Spleen (tissue), 13 donors: Measurements from ENCODE around the gene OR13C3. TPM values are rescaled to one million over a fixed set of nuclear protein-coding genes. Genes with fewer than 3 reads are reported as not detected.

Experiments used
- DNase-seq: peaks from one replicate; pipeline ENCODE4 v3.0.0-alpha.2; 2020
- H3K27ac ChIP-seq, 8 donors: fragments of 200-600 bp; sonication (generic) in 7 of 8; 1 replicate in 4 of 8; 2 replicates in 4 of 8; pipeline versions ENCODE4 v1.5.0 to v1.8.0; 2016 to 2021; ENCODE audit warnings: inconsistent platforms in 4 of 8, mild to moderate bottlenecking in 4 of 8, moderate library complexity in 1 of 8
- H3K27me3 ChIP-seq, 7 donors: fragments of 200-600 bp; sonication (generic) in 6 of 7; replicated peaks in 1 of 7; 1 replicate in 4 of 7; 2 replicates in 3 of 7; pipeline versions ENCODE4 v1.5.0 to v1.8.0; 2016 to 2021; ENCODE audit warnings: inconsistent platforms in 3 of 7, mild to moderate bottlenecking in 1 of 7
- H3K36me3 ChIP-seq, 6 donors: fragments of 200-600 bp; sonication (generic) in 5 of 6; 1 replicate in 4 of 6; 2 replicates in 2 of 6; pipeline versions ENCODE4 v1.5.0 to v1.8.0; 2016 to 2021; ENCODE audit warnings: inconsistent platforms in 2 of 6
- H3K4me1 ChIP-seq, 6 donors: fragments of 200-600 bp; sonication (generic) in 5 of 6; 1 replicate in 3 of 6; 2 replicates in 3 of 6; pipeline versions ENCODE4 v1.5.0 to v1.8.0; 2016 to 2021; ENCODE audit warnings: inconsistent platforms in 3 of 6
- H3K4me3 ChIP-seq, 8 donors: fragments of 200-600 bp; sonication (generic) in 7 of 8; 1 replicate in 4 of 8; 2 replicates in 4 of 8; pipeline versions ENCODE4 v1.5.0 to v1.8.0; 2016 to 2021; ENCODE audit warnings: inconsistent platforms in 4 of 8, mild to moderate bottlenecking in 4 of 8, moderate library complexity in 2 of 8
- H3K9me3 ChIP-seq, 8 donors: fragments of 200-600 bp; sonication (generic) in 7 of 8; 1 replicate in 4 of 8; 2 replicates in 4 of 8; pipeline versions ENCODE4 v1.5.0 to v1.8.0; 2016 to 2021; ENCODE audit warnings: inconsistent platforms in 4 of 8
- POLR2A ChIP-seq, 3 donors: fragments of 450-650 bp; IDR thresholded peaks; one replicate each; pipeline ENCODE4 v1.5.1; 2017; ENCODE audit warnings: antibody characterized with exemption in 3 of 3, mild to moderate bottlenecking in 1 of 3
- POLR2AphosphoS5 ChIP-seq, 3 donors: sonication (generic); formaldehyde crosslinking; IDR thresholded peaks; one replicate each; pipeline ENCODE4 v1.5.1; 2017; ENCODE audit warnings: antibody characterized with exemption in 3 of 3
- WGBS, 5 donors: extraction: QIAGEN DNeasy Blood & Tissue Kit in 3 of 5; methylation state at CpG; one replicate each; pipeline versions ENCODE4 v1.1.5 to v1.1.7; 2013 to 2018; 5-methylcytosine and 5-hydroxymethylcytosine counted together
- intact Hi-C: fragments of 100-400 bp; cut with DNase I; formaldehyde crosslinking; loops from one replicate; pipeline ENCODE4 v1.15.0; 2023; ENCODE audit warnings: low total_unique reads
- long read RNA-seq, 2 donors: transcript quantifications; one replicate each; lab custom pipeline, GENCODE V29; 2026
- polyA plus RNA-seq, 3 donors: library from polyadenylated mRNA; stranded (reverse); fragments of 200-250 nt; gene quantifications; one replicate each; pipeline ENCODE4 v1.2.1, GENCODE V29; 2013
- total RNA-seq, 7 donors: library from RNA; depleted of rRNA in 3 of 7; stranded (reverse); fragments of >200 nt in 3 of 7; fragmentation: NEBNext Ultra II Directional in 4 of 7; extraction: Animal tissue kit (Norgen Biotek cat#: 25700) in 4 of 7; gene quantifications; one replicate each; pipeline versions ENCODE4 v1.1.0 to v1.2.1, GENCODE V29; 2016 to 2021
- TF ChIP-seq, protein P1 (sequence below), 11 experiments: fragments of 200-600 bp in 7 of 11; fragments of 450-650 bp in 4 of 11; sonication (generic) in 4 of 11; IDR thresholded peaks in 8 of 11; conservative IDR thresholded peaks in 3 of 11; 1 replicate in 7 of 11; 2 replicates in 4 of 11; pipeline versions ENCODE4 v1.4.0 to v1.8.0; 2016 to 2021; ENCODE audit warnings: antibody characterized with exemption in 11 of 11, inconsistent platforms in 4 of 11, mild to moderate bottlenecking in 1 of 11
- donor health status: healthy with polysubstance abuse.
- donor health status: DM: no; HTN: no; CAD: no; lungs with moderate emphysema.
- donor health status: DM: no; HTN: no; CAD: no.
- donor health status: Bipolar disorder and iron deficiency.
- donor health status: healthy.
- donor health status: DM: no; HTN: no; CAD: no.
- donor health status: DM: yes; HTN: yes; CAD: no.

The OR13C3 gene
- total RNA-seq (not detected), polyA plus RNA-seq (not detected)
- long read RNA-seq, donor 1: 0 reads
- long read RNA-seq, donor 2: 0 reads

DNA sequence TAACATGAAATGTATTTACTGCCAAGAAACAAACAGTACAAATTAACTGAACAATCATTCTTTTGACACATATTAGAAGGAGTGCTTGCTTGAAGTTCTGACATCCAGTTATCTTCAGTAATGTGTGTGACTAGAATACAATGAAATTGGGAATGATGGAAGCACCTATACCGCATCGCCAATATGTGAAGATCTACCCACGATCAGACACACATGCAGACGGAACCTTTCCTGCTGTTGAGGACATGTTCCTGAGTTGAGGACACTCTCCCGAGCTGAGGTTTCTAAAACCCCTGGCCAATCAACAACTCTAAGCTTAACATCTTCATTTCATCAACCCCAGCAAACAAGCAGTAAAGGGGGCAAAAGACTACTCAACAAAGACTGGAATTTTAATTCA, at the start of gene OR13C3:
OR13C3 (minus strand) TSS at position 101 of the 400 bp plus-strand sequence. CDS start 133 bp downstream, outside the sequence.
- Histone ChIP-seq H3K9me3 (no peaks in the 10 kb centered on the region), H3K4me3 (no peak within 1 kb of the TSS), H3K36me3 (no peaks in the 10 kb centered on the region), H3K27me3 (no peaks in the 10 kb centered on the region), H3K27ac (no peak within 1 kb of the TSS), H3K4me1 (no peaks in the 10 kb centered on the region)
- no peak for DNase-seq
- TF ChIP-seq POLR2A (IDR thresholded peaks at IDR 0.05) (no peak), POLR2AphosphoS5 (IDR thresholded peaks at IDR 0.05) (no peak)
- TF ChIP-seq, protein P1, sequence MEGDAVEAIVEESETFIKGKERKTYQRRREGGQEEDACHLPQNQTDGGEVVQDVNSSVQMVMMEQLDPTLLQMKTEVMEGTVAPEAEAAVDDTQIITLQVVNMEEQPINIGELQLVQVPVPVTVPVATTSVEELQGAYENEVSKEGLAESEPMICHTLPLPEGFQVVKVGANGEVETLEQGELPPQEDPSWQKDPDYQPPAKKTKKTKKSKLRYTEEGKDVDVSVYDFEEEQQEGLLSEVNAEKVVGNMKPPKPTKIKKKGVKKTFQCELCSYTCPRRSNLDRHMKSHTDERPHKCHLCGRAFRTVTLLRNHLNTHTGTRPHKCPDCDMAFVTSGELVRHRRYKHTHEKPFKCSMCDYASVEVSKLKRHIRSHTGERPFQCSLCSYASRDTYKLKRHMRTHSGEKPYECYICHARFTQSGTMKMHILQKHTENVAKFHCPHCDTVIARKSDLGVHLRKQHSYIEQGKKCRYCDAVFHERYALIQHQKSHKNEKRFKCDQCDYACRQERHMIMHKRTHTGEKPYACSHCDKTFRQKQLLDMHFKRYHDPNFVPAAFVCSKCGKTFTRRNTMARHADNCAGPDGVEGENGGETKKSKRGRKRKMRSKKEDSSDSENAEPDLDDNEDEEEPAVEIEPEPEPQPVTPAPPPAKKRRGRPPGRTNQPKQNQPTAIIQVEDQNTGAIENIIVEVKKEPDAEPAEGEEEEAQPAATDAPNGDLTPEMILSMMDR (IDR thresholded peaks at IDR 0.05 in 8 of 11, conservative IDR thresholded peaks at IDR 0.05 in 3 of 11): no peak
- WGBS, 5 donors: 86 to 90% (median 89%) methylated on average over 5 of the region's 5 CpGs
- intact Hi-C loops: no loop called here

DNA sequence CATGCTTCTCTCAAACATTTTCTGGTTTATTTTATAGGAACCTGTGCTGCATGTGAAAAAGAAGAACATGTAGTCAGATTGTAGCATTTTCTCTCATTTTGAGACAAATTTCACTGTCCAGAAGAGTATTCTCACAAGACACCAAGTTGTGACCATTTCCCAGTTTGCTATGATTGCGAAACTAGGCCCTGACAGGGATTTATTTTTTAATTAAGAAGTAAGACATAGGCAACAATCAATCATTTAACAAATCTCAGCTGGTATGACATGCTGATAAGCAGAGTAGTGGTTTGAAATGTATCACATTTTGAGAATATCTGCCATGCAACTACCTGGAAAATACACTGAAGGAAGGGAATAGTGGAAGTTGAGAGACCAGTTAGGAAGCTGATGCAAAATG, 43.9 kb upstream of the OR13C3 start:
- Histone ChIP-seq H3K36me3 (no peaks in the 10 kb centered on the region), H3K4me3 (no peak overlapping the region), H3K9me3 (no peaks in the 10 kb centered on the region), H3K4me1 (no peaks in the 10 kb centered on the region), H3K27ac (no peak overlapping the region), H3K27me3 (no peaks in the 10 kb centered on the region)
- 56 to 91% (median 76%) methylated on average over 1 of the region's 1 CpG for WGBS, 5 donors
- intact Hi-C loops: no loop called here
- TF ChIP-seq, protein P1 (IDR thresholded peaks at IDR 0.05 in 8 of 11, conservative IDR thresholded peaks at IDR 0.05 in 3 of 11): no peak
- no peak for TF ChIP-seq POLR2A (IDR thresholded peaks at IDR 0.05)
- no peak for TF ChIP-seq POLR2AphosphoS5 (IDR thresholded peaks at IDR 0.05)
- DNase-seq: no peak

DNA sequence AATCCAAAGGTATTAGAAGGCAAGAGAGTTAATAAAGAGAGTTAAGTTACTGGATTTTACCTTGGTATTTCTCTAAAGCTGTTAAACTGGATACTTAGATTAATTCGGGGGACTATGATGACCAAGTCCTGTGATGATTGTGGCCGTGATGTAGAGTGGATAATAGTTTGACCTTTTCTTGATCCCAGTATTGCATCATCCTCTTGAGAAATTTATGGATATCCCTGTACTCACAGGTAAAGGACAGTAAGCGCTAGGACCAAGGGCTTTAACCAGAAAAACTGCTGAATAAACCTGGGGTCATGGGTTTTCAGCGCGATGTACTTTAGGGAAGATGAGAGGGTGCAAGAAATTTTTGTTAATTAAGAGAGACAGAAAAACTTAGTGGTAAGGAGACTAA, 40.6 kb upstream of the OR13C3 start:
- no peaks in the 10 kb centered on the region for H3K4me1 ChIP-seq
- TF ChIP-seq POLR2A (IDR thresholded peaks at IDR 0.05): no peak
- TF ChIP-seq, protein P1 (IDR thresholded peaks at IDR 0.05 in 8 of 11, conservative IDR thresholded peaks at IDR 0.05 in 3 of 11): no peak
- no peak for TF ChIP-seq POLR2AphosphoS5 (IDR thresholded peaks at IDR 0.05)
- intact Hi-C loops: no loop called here
- no peaks in the 10 kb centered on the region for H3K27me3 ChIP-seq
- H3K4me3 ChIP-seq: no peak overlapping the region
- DNase-seq: no peak
- peaks cover 0 to 19% (median 12%) of the 10 kb centered on the region in 8 donors for H3K9me3 ChIP-seq
- no peak overlapping the region for H3K27ac ChIP-seq
- no peaks in the 10 kb centered on the region for H3K36me3 ChIP-seq
- 83 to 90% (median 85%) methylated on average over 5 of the region's 5 CpGs for WGBS, 5 donors

DNA sequence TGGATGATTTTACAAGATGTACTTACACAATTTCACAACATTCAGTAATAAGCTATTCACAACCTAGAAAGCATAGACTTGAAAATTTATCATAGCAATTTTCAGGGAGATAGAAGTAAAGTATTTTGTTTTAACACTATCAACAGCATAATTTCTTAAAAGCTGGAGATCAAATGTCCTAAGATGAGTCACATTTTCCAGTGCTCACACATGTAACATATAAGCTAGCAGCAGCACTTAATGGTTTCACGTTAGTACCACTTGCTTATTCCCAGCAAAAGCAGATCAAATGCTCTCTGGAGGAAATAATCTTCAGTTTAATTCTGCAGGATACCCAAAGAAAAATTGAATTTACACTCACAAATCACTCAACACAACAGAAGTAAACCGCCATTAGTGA, 38.8 kb upstream of the OR13C3 start:
- WGBS, 5 donors: 73 to 84% (median 79%) methylated on average over 2 of the region's 2 CpGs

More for the DNA sequence above, 38.8 kb upstream of the OR13C3 start:
- DNase-seq: no peak
- H3K9me3 ChIP-seq: peaks cover 0 to 31% (median 24%) of the 10 kb centered on the region in 8 donors
- intact Hi-C loops: no loop called here
- H3K4me1 ChIP-seq: no peaks in the 10 kb centered on the region
- H3K27me3 ChIP-seq: no peaks in the 10 kb centered on the region
- H3K36me3 ChIP-seq: no peaks in the 10 kb centered on the region
- TF ChIP-seq POLR2A (IDR thresholded peaks at IDR 0.05) (no peak), POLR2AphosphoS5 (IDR thresholded peaks at IDR 0.05) (no peak)
- TF ChIP-seq, protein P1 (IDR thresholded peaks at IDR 0.05 in 8 of 11, conservative IDR thresholded peaks at IDR 0.05 in 3 of 11): no peak
- H3K4me3 ChIP-seq: no peak overlapping the region
- H3K27ac ChIP-seq: no peak overlapping the region
